Ishikawa (cell line): ENCODE data around the gene SORBS2.

ENCODE experiments used
- EP300 ChIP-seq: IDR thresholded peaks from 2 replicates; pipeline ENCODE4 v1.6.1; 2012; ENCODE audit warnings: borderline replicate concordance
- YY1 ChIP-seq: IDR thresholded peaks from 2 replicates; pipeline ENCODE4 v1.6.1; 2012; ENCODE audit warnings: low read depth

GRCh38 chr4:185722029-185722316 is 90.0 kb downstream of the SORBS2 start:
- no peak for TF ChIP-seq EP300
- no peak for TF ChIP-seq YY1
